ENCODE results near the gene HMX3. TPM values are rescaled to one million over a fixed set of nuclear protein-coding genes. Genes with fewer than 3 reads are reported as not detected.

HMX3 gene
- total RNA-seq, 1 donor from 2014 or later, result not detected

DNA sequence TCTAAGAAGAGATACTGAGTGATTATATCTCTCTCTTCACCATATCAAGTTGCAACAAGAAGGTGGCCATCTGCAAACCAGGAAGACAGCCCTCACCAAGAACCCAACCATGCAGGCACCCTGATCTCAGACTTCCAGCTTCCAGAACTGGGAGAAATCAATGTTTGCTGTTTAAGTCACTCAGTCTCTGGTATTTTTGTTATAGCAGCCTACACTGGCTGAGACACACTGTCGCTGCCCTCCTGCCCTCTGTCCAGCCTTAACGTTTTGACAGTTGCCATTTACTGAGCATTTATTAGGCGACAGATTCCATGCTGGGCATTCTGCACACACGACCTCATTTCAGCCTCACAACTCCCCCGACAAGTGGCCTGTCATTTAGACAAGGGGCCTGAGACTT lies 9.5 kb upstream of the HMX3 start:
- FAIRE-seq (no peak), DNase-seq (ENCODE audit: low read depth) (no peak)
- no peak overlapping the region for H3K27ac Mint-ChIP-seq (ENCODE audit: unreplicated experiment)
- peaks cover 2% of the 10 kb centered on the region for H3K9me3 ChIP-seq (ENCODE audit: insufficient read depth, low read depth, low read length)
- peaks cover 10% of the 10 kb centered on the region for H3K9me3 Mint-ChIP-seq (ENCODE audit: unreplicated experiment)
- H3K36me3 ChIP-seq (ENCODE audit: insufficient read depth, low read length), result no peaks in the 10 kb centered on the region
- TF ChIP-seq EZH2 (IDR thresholded peaks at IDR 0.05; ENCODE audit: insufficient read depth, low read length), result no peak
- no peak for TF ChIP-seq CTCF (IDR thresholded peaks at IDR 0.05; ENCODE audit: insufficient read depth, low read depth, low read length)
- H3K4me1 Mint-ChIP-seq (ENCODE audit: low read depth, unreplicated experiment), result no peaks in the 10 kb centered on the region
- no peak overlapping the region for H3K4me2 ChIP-seq (ENCODE audit: low read length)
- H3K79me2 ChIP-seq (ENCODE audit: insufficient read depth, low read length), result no peaks in the 10 kb centered on the region
- H3K4me3 ChIP-seq (ENCODE audit: insufficient read depth, low read depth, low read length), result no peak overlapping the region
- H4K20me1 ChIP-seq (ENCODE audit: insufficient read depth, low read length), result no peaks in the 10 kb centered on the region
- H3K9ac ChIP-seq (ENCODE audit: low read length), result no peak overlapping the region
- no peak overlapping the region for H3K27ac ChIP-seq (ENCODE audit: low read depth, low read length)
- no peaks in the 10 kb centered on the region for H3K4me1 ChIP-seq (ENCODE audit: insufficient read depth, low read length)
- H3K4me3 Mint-ChIP-seq (ENCODE audit: unreplicated experiment), result no peak overlapping the region
- peaks cover 76% of the 10 kb centered on the region for H3K27me3 Mint-ChIP-seq (ENCODE audit: low read depth, unreplicated experiment)
- no peaks in the 10 kb centered on the region for H3K36me3 Mint-ChIP-seq (ENCODE audit: low read depth, unreplicated experiment)
- H2AFZ ChIP-seq (ENCODE audit: low read depth, low read length), result no peak overlapping the region
- peaks cover 31% of the 10 kb centered on the region for H3K27me3 ChIP-seq (ENCODE audit: insufficient read depth, low read length)

- FAIRE-seq (no peak), DNase-seq (ENCODE audit: low read depth) (no peak)
- Histone ChIP-seq H3K9ac (ENCODE audit: low read length) (no peak overlapping the region), H2AFZ (ENCODE audit: low read depth, low read length) (no peak overlapping the region), H3K79me2 (ENCODE audit: insufficient read depth, low read length) (no peaks in the 10 kb centered on the region), H3K4me2 (ENCODE audit: low read length) (no peak overlapping the region), H3K36me3 (ENCODE audit: insufficient read depth, low read length) (no peaks in the 10 kb centered on the region), H4K20me1 (ENCODE audit: insufficient read depth, low read length) (peaks cover 4% of the 10 kb centered on the region), H3K27ac (ENCODE audit: low read depth, low read length) (no peak overlapping the region), H3K9me3 (ENCODE audit: insufficient read depth, low read depth, low read length) (peaks cover 2% of the 10 kb centered on the region), H3K4me1 (ENCODE audit: insufficient read depth, low read length) (no peaks in the 10 kb centered on the region), H3K4me3 (ENCODE audit: insufficient read depth, low read depth, low read length) (no peak overlapping the region), H3K27me3 (ENCODE audit: insufficient read depth, low read length) (peaks cover 65% of the 10 kb centered on the region)
- Mint-ChIP-seq H3K27ac (ENCODE audit: unreplicated experiment) (no peak overlapping the region), H3K36me3 (ENCODE audit: low read depth, unreplicated experiment) (peaks cover 4% of the 10 kb centered on the region), H3K4me3 (ENCODE audit: unreplicated experiment) (no peak overlapping the region), H3K27me3 (ENCODE audit: low read depth, unreplicated experiment) (peaks cover 90% of the 10 kb centered on the region), H3K4me1 (ENCODE audit: low read depth, unreplicated experiment) (peaks cover 4% of the 10 kb centered on the region), H3K9me3 (ENCODE audit: unreplicated experiment) (peaks cover 25% of the 10 kb centered on the region)
- TF ChIP-seq EZH2 (IDR thresholded peaks at IDR 0.05; ENCODE audit: insufficient read depth, low read length), result no peak
- TF ChIP-seq CTCF (IDR thresholded peaks at IDR 0.05; ENCODE audit: insufficient read depth, low read depth, low read length), result no peak
Measured at GRCh38 chr10:123129618-123130271, 6.0 kb upstream of the HMX3 start.
